Panc1 (cell line): ENCODE measurements around the gene PDE4B.

Experiments used
- CTCF ChIP-seq: fragments of 450-650 bp; IDR thresholded peaks from 2 replicates; pipeline ENCODE4 v1.5.1; 2017; ENCODE audit warnings: mild to moderate bottlenecking
- SIN3A ChIP-seq: IDR thresholded peaks from 2 replicates; pipeline ENCODE4 v1.6.1; 2012; ENCODE audit warnings: low read depth, mild to moderate bottlenecking, low read length, moderate library complexity, borderline replicate concordance; ENCODE audit not compliant: insufficient read depth
- TF ChIP-seq, protein P1 (sequence below), 2 experiments: IDR thresholded peaks; 2 replicates each; pipeline ENCODE4 v1.6.1; 2011 to 2012; ENCODE audit warnings: low read depth in 2 of 2, control low read depth in 1 of 2, low read length in 1 of 2, mild to moderate bottlenecking in 1 of 2, moderate library complexity in 1 of 2; ENCODE audit not compliant: insufficient read depth in 1 of 2

DNA sequence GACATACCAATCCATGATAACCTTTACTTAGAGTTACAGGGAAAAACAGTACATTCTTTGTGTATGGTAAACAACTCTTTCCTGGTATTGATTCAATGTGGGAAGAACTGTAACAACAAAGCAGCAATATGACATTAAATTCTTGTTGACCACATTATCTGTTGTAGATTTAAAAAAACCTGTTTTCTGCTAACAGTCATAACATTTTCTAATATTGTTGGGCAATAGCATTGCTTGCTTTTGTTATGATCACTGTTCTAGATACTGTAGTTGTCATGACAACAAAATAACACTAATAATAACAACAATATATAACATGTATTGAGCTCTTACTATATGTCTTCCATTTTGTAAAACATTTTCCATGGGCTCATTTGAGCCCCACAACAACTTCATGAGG, 54.2 kb downstream of the PDE4B start:
- TF ChIP-seq CTCF (no peak), SIN3A (no peak)
- TF ChIP-seq, protein P1, sequence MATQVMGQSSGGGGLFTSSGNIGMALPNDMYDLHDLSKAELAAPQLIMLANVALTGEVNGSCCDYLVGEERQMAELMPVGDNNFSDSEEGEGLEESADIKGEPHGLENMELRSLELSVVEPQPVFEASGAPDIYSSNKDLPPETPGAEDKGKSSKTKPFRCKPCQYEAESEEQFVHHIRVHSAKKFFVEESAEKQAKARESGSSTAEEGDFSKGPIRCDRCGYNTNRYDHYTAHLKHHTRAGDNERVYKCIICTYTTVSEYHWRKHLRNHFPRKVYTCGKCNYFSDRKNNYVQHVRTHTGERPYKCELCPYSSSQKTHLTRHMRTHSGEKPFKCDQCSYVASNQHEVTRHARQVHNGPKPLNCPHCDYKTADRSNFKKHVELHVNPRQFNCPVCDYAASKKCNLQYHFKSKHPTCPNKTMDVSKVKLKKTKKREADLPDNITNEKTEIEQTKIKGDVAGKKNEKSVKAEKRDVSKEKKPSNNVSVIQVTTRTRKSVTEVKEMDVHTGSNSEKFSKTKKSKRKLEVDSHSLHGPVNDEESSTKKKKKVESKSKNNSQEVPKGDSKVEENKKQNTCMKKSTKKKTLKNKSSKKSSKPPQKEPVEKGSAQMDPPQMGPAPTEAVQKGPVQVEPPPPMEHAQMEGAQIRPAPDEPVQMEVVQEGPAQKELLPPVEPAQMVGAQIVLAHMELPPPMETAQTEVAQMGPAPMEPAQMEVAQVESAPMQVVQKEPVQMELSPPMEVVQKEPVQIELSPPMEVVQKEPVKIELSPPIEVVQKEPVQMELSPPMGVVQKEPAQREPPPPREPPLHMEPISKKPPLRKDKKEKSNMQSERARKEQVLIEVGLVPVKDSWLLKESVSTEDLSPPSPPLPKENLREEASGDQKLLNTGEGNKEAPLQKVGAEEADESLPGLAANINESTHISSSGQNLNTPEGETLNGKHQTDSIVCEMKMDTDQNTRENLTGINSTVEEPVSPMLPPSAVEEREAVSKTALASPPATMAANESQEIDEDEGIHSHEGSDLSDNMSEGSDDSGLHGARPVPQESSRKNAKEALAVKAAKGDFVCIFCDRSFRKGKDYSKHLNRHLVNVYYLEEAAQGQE (IDR thresholded peaks at IDR 0.05; ENCODE audit: insufficient read depth in 1 of 2, low read depth in 2 of 2, low read length in 1 of 2), result no peak
